Esophagus muscularis mucosa (tissue), 4 donors: ENCODE measurements around the gene POLH. TPM values are rescaled to one million over a fixed set of nuclear protein-coding genes. Genes with fewer than 3 reads are reported as not detected.

Experiments used
- DNase-seq: peaks from one replicate; pipeline ENCODE4 v3.0.0-alpha.2; 2017; ENCODE audit errors: extremely low spot score
- H3K27ac ChIP-seq, 4 donors: fragments of 200-600 bp; sonication (generic); replicated peaks in 1 of 4; 1 replicate in 3 of 4; 2 replicates in 1 of 4; pipeline ENCODE4 v1.5.1; 2016 to 2019; ENCODE audit warnings: mild to moderate bottlenecking in 1 of 4
- H3K27me3 ChIP-seq, 4 donors: fragments of 200-600 bp; sonication (generic); one replicate each; pipeline versions ENCODE4 v1.5.1 to v1.6.0; 2016 to 2019
- H3K36me3 ChIP-seq, 4 donors: fragments of 200-600 bp; sonication (generic); one replicate each; pipeline ENCODE4 v1.5.1; 2016 to 2019
- H3K4me1 ChIP-seq, 4 donors: fragments of 200-600 bp; sonication (generic); one replicate each; pipeline ENCODE4 v1.5.1; 2016 to 2019
- H3K4me3 ChIP-seq, 4 donors: fragments of 200-600 bp; sonication (generic); 1 replicate in 2 of 4; 2 replicates in 2 of 4; pipeline ENCODE4 v1.5.1; 2016 to 2019; ENCODE audit warnings: mild to moderate bottlenecking in 4 of 4, moderate library complexity in 1 of 4
- H3K9me3 ChIP-seq, 4 donors: fragments of 200-600 bp; sonication (generic); 1 replicate in 3 of 4; 2 replicates in 1 of 4; pipeline ENCODE4 v1.5.1; 2016 to 2019
- CTCF ChIP-seq, 3 experiments: fragments of 200-600 bp in 2 of 3; fragments of 450-650 bp in 1 of 3; sonication (generic) in 2 of 3; IDR thresholded peaks; one replicate each; pipeline ENCODE4 v1.5.1; 2017 to 2019; ENCODE audit warnings: antibody characterized with exemption in 3 of 3, mild to moderate bottlenecking in 2 of 3, moderate library complexity in 1 of 3
- EP300 ChIP-seq: sonication (generic); formaldehyde crosslinking; IDR thresholded peaks from one replicate; pipeline ENCODE4 v1.6.1; 2017; ENCODE audit warnings: antibody characterized with exemption
- POLR2A ChIP-seq: fragments of 450-650 bp; IDR thresholded peaks from one replicate; pipeline ENCODE4 v1.6.1; 2017; ENCODE audit warnings: antibody characterized with exemption, moderate library complexity, mild to moderate bottlenecking, low read depth
- POLR2AphosphoS5 ChIP-seq, 2 donors: sonication (generic); formaldehyde crosslinking; IDR thresholded peaks; one replicate each; pipeline ENCODE4 v1.6.1; 2017; ENCODE audit warnings: antibody characterized with exemption in 2 of 2
- WGBS: methylation state at CpG from one replicate; pipeline ENCODE4 v1.1.5; 2018; 5-methylcytosine and 5-hydroxymethylcytosine counted together
- intact Hi-C: fragments of 100-400 bp; cut with DNase I; formaldehyde crosslinking; loops from one replicate; pipeline ENCODE4 v1.15.1; 2023
- total RNA-seq, 4 donors: library from RNA; depleted of rRNA; stranded (reverse); fragments of >200 nt; gene quantifications; one replicate each; pipeline versions ENCODE4 v1.1.0 to v1.2.1, GENCODE V29; 2016

POLH gene
- total RNA-seq, 4 donors from 2014 or later, result 6.1 to 9.6 (median 7.7) TPM

DNA sequence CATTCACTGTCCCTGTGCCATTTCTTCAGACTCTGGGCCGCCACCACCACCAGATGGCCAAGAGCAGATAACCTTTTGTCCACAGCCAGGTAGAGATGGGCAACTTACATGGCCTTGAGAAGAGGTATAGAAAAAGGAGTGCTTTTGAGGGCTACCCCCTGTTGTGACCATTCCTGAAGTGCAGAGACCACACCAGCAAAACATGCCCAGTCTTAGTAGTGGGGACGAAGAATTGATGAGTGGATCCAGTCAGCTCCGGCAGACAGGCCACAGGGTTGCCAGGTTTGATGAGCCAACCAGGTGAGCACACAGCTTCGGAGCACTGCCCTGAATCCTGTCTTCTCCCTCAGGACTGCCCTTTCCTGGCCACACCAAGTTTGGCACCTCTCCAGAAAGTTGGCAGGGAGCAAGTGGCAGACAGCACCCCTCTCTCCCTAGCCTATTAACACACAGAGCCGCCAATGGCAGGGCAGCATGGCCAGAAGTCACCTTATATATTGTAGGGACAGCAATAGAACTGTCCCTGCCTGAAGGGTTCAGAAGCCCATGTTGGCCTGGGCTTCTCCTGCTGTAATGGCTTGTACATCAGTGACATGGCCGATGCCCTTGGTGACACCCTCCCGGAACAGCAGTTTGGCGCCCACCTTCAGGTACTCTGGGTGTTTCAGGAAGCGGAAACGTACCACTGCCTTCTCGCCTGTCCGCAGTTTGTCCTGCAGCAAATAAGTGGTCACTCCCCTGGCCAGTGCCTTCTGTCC is 45.3 kb downstream of the POLH start:
- no peak overlapping the region for H3K27ac ChIP-seq
- peaks cover 42 to 82% (median 70%) of the 10 kb centered on the region in 4 donors for H3K36me3 ChIP-seq
- H3K4me1 ChIP-seq, result peaks cover 0 to 7% (median under 1%) of the 10 kb centered on the region in 4 donors
- H3K9me3 ChIP-seq, result no peaks in the 10 kb centered on the region
- intact Hi-C loops, result no loop called here
- DNase-seq, result no peak
- peak in 1 of 2 donors; percentile 5 for TF ChIP-seq POLR2AphosphoS5 (IDR thresholded peaks at IDR 0.05)
- TF ChIP-seq POLR2A, result no peak
- no peak for TF ChIP-seq CTCF (IDR thresholded peaks at IDR 0.05)
- TF ChIP-seq EP300, result no peak
- H3K27me3 ChIP-seq, result no peaks in the 10 kb centered on the region
- no peak overlapping the region for H3K4me3 ChIP-seq
- 93% methylated on average over 10 of the region's 12 CpGs for WGBS

- H3K4me1 ChIP-seq, result peaks cover 2 to 13% (median 5%) of the 10 kb centered on the region in 4 donors
- H3K9me3 ChIP-seq, result no peaks in the 10 kb centered on the region
- no peak overlapping the region for H3K27ac ChIP-seq
- H3K4me3 ChIP-seq, result no peak overlapping the region
- intact Hi-C loops, result no loop called here
- 98% methylated on average over 9 of the region's 10 CpGs for WGBS
- TF ChIP-seq POLR2AphosphoS5 (IDR thresholded peaks at IDR 0.05), result no peak
- TF ChIP-seq CTCF (IDR thresholded peaks at IDR 0.05), result no peak
- TF ChIP-seq POLR2A, result no peak
- no peak for TF ChIP-seq EP300
- DNase-seq, result no peak
- peaks cover 42 to 84% (median 71%) of the 10 kb centered on the region in 4 donors for H3K36me3 ChIP-seq
- H3K27me3 ChIP-seq, result no peaks in the 10 kb centered on the region
Observed at GRCh38 chr6:43621836-43622180, 45.8 kb downstream of the POLH start.

GRCh38 chr6:43622541-43622940 is 46.6 kb downstream of the POLH start:
- intact Hi-C loops, result no loop called here
- WGBS, result 86% methylated on average over 4 of the region's 10 CpGs
- DNase-seq, result no peak
- peaks cover 42 to 84% (median 69%) of the 10 kb centered on the region in 4 donors for H3K36me3 ChIP-seq
- no peaks in the 10 kb centered on the region for H3K27me3 ChIP-seq
- H3K4me3 ChIP-seq, result no peak overlapping the region
- H3K9me3 ChIP-seq, result no peaks in the 10 kb centered on the region
- TF ChIP-seq POLR2A, result no peak
- TF ChIP-seq POLR2AphosphoS5 (IDR thresholded peaks at IDR 0.05), result no peak
- TF ChIP-seq EP300, result no peak
- no peak for TF ChIP-seq CTCF (IDR thresholded peaks at IDR 0.05)
- H3K27ac ChIP-seq, result no peak overlapping the region
- peaks cover 9 to 20% (median 12%) of the 10 kb centered on the region in 4 donors for H3K4me1 ChIP-seq

GRCh38 chr6:43623880-43624785 is 48.1 kb downstream of the POLH start:
- Histone ChIP-seq H3K9me3 (no peaks in the 10 kb centered on the region), H3K27me3 (no peaks in the 10 kb centered on the region), H3K4me3 (no peak overlapping the region), H3K36me3 (peaks cover 42 to 73% (median 69%) of the 10 kb centered on the region in 4 donors), H3K4me1 (peaks cover 17 to 30% (median 21%) of the 10 kb centered on the region in 4 donors), H3K27ac (no peak overlapping the region)
- TF ChIP-seq EP300 (no peak), POLR2AphosphoS5 (IDR thresholded peaks at IDR 0.05) (no peak), POLR2A (no peak), CTCF (IDR thresholded peaks at IDR 0.05) (no peak)
- no peak for DNase-seq
- intact Hi-C loops, result no loop called here
- WGBS, result 93% methylated on average over 10 of the region's 12 CpGs
